Muscle of leg (tissue), 11 donors: Measurements from ENCODE around the gene HSPBP1. TPM values are rescaled to one million over a fixed set of nuclear protein-coding genes. Genes with fewer than 3 reads are reported as not detected.

ENCODE experiments used
- DNase-seq: peaks from one replicate; pipeline ENCODE4 v3.0.0; 2013
- H3K27ac ChIP-seq: one replicate; pipeline ENCODE4 v1.5.1; 2013; ENCODE audit warnings: mild to moderate bottlenecking, low read length, control low read depth
- H3K27me3 ChIP-seq: one replicate; pipeline ENCODE4 v1.6.1; 2013; ENCODE audit warnings: low read length; ENCODE audit not compliant: control insufficient read depth, insufficient read depth
- H3K36me3 ChIP-seq: one replicate; pipeline ENCODE4 v1.6.1; 2013; ENCODE audit warnings: low read length; ENCODE audit not compliant: control insufficient read depth, insufficient read depth
- H3K4me1 ChIP-seq: one replicate; pipeline ENCODE4 v1.6.1; 2013; ENCODE audit warnings: low read length; ENCODE audit not compliant: control insufficient read depth, insufficient read depth
- H3K4me3 ChIP-seq: one replicate; pipeline ENCODE4 v1.5.1; 2013; ENCODE audit warnings: low read length, control low read depth
- H3K9me3 ChIP-seq: replicated peaks from 2 replicates; pipeline ENCODE4 v1.6.1; 2013; ENCODE audit warnings: low read depth, low read length; ENCODE audit not compliant: control insufficient read depth
- WGBS: methylation state at CpG from one replicate; pipeline ENCODE4 v1.1.5; 2013; ENCODE audit warnings: missing lambda C conversion rate; ENCODE audit not compliant: insufficient coverage; 5-methylcytosine and 5-hydroxymethylcytosine counted together
- polyA plus RNA-seq, 8 donors: library from polyadenylated mRNA; unstranded; fragments of 120-200 nt; gene quantifications; one replicate each; pipeline versions ENCODE4 v1.2.1 to v1.2.3, GENCODE V29; 2013; ENCODE audit warnings: inconsistent platforms in 1 of 8, low replicate concordance in 1 of 8; ENCODE audit not compliant: insufficient read length in 8 of 8, insufficient read depth in 1 of 8
- total RNA-seq: library from RNA; stranded (reverse); fragments of 120-200 nt; gene quantifications from one replicate; pipeline ENCODE4 v1.2.4, GENCODE V29; 2013

HSPBP1 gene
- total and polyA plus RNA-seq, 9 donors: 14.5 to 34.9 (median 29.9) TPM

- WGBS: 88% methylated on average over 5 of the region's 7 CpGs
- Histone ChIP-seq H3K4me3 (no peak overlapping the region), H3K27me3 (no peaks in the 10 kb centered on the region), H3K36me3 (no peaks in the 10 kb centered on the region), H3K27ac (no peak overlapping the region), H3K4me1 (peaks cover 11% of the 10 kb centered on the region), H3K9me3 (peaks cover 6% of the 10 kb centered on the region)
- DNase-seq: no peak
Measured at GRCh38 chr19:55213547-55213946, 66.4 kb downstream of the HSPBP1 start.

GRCh38 chr19:55212447-55212846 is 67.5 kb downstream of the HSPBP1 start:
- H3K4me1 ChIP-seq: peaks cover 11% of the 10 kb centered on the region
- peaks cover 6% of the 10 kb centered on the region for H3K9me3 ChIP-seq
- no peaks in the 10 kb centered on the region for H3K36me3 ChIP-seq
- no peaks in the 10 kb centered on the region for H3K27me3 ChIP-seq
- no peak overlapping the region for H3K27ac ChIP-seq
- no peak overlapping the region for H3K4me3 ChIP-seq
- DNase-seq: no peak
- no CpG with 5 or more reads among the region's 3 CpGs for WGBS

Other genes starting within 250 kb of the HSPBP1 start
- 0.09 TPM for gene GP6, start 241.8 kb downstream of the HSPBP1 start, total RNA-seq
- under 1 TPM in 7 of 8 donors, not detected in 1; 0.10 to 0.56 (median 0.20) TPM for gene GP6, start 241.8 kb downstream of the HSPBP1 start, polyA plus RNA-seq
- 11.5 TPM for gene RDH13, start 217.0 kb downstream of the HSPBP1 start, total RNA-seq
- gene RDH13, start 217.0 kb downstream of the HSPBP1 start, polyA plus RNA-seq: 10 to 100 TPM in 7 of 8 donors, 1 to 10 TPM in 1; 7.2 to 16.7 (median 12.1) TPM
- gene EPS8L1, start 204.2 kb downstream of the HSPBP1 start, total RNA-seq: 2.3 TPM
- gene EPS8L1, start 204.2 kb downstream of the HSPBP1 start, polyA plus RNA-seq: 1 to 10 TPM; 2.0 to 8.4 (median 4.2) TPM
- gene PPP1R12C, start 162.5 kb downstream of the HSPBP1 start, total RNA-seq: 59.9 TPM
- 100 to 1,000 TPM in 3 of 8 donors, 10 to 100 TPM in 5; 59.4 to 106 (median 92.8) TPM for gene PPP1R12C, start 162.5 kb downstream of the HSPBP1 start, polyA plus RNA-seq
- 387 TPM for gene TNNT1, start 130.9 kb downstream of the HSPBP1 start, total RNA-seq
- 1,000 to 10,000 TPM in 2 of 8 donors, 100 to 1,000 TPM in 6; 448 to 1,171 (median 607) TPM for gene TNNT1, start 130.9 kb downstream of the HSPBP1 start, polyA plus RNA-seq
- gene TNNI3, start 122.4 kb downstream of the HSPBP1 start, total RNA-seq: 0.80 TPM
- gene TNNI3, start 122.4 kb downstream of the HSPBP1 start, polyA plus RNA-seq: 1 to 10 TPM; 1.1 to 3.1 (median 1.5) TPM
- 0.13 TPM for gene DNAAF3, start 113.5 kb downstream of the HSPBP1 start, total RNA-seq
- gene DNAAF3, start 113.5 kb downstream of the HSPBP1 start, polyA plus RNA-seq: 1 to 10 TPM in 1 of 8 donors, under 1 TPM in 7; 0.15 to 1.1 (median 0.38) TPM
- not detected for gene SYT5, start 99.8 kb downstream of the HSPBP1 start, total RNA-seq
- 1 to 10 TPM in 1 of 8 donors, under 1 TPM in 4, not detected in 3; 0.07 to 2.0 (median 0.08) TPM for gene SYT5, start 99.8 kb downstream of the HSPBP1 start, polyA plus RNA-seq
- 0.58 TPM for gene PTPRH, start 70.6 kb downstream of the HSPBP1 start, total RNA-seq
- 1 to 10 TPM in 1 of 8 donors, under 1 TPM in 7; 0.14 to 2.1 (median 0.24) TPM for gene PTPRH, start 70.6 kb downstream of the HSPBP1 start, polyA plus RNA-seq
- gene TMEM86B, start 51.3 kb downstream of the HSPBP1 start, total RNA-seq: 1.1 TPM
- gene TMEM86B, start 51.3 kb downstream of the HSPBP1 start, polyA plus RNA-seq: 1 to 10 TPM; 1.8 to 4.8 (median 2.9) TPM
- gene PPP6R1, start 21.1 kb downstream of the HSPBP1 start, total RNA-seq: 12.5 TPM
- gene PPP6R1, start 21.1 kb downstream of the HSPBP1 start, polyA plus RNA-seq: 10 to 100 TPM; 26.3 to 37.2 (median 32.3) TPM
- gene BRSK1, start 3.9 kb upstream of the HSPBP1 start, total RNA-seq: 5.4 TPM
- 10 to 100 TPM in 5 of 8 donors, 1 to 10 TPM in 3; 7.4 to 13.7 (median 10.6) TPM for gene BRSK1, start 3.9 kb upstream of the HSPBP1 start, polyA plus RNA-seq
- 0.53 TPM for gene TMEM150B, start 45.2 kb upstream of the HSPBP1 start, total RNA-seq
- 1 to 10 TPM in 3 of 8 donors, under 1 TPM in 5; 0.36 to 3.8 (median 0.87) TPM for gene TMEM150B, start 45.2 kb upstream of the HSPBP1 start, polyA plus RNA-seq
- 16.9 TPM for gene KMT5C, start 59.8 kb upstream of the HSPBP1 start, total RNA-seq
- 10 to 100 TPM; 13.4 to 34.1 (median 24.7) TPM for gene KMT5C, start 59.8 kb upstream of the HSPBP1 start, polyA plus RNA-seq
- not detected for gene COX6B2, start 74.6 kb upstream of the HSPBP1 start, total RNA-seq
- gene COX6B2, start 74.6 kb upstream of the HSPBP1 start, polyA plus RNA-seq: 1 to 10 TPM in 1 of 8 donors, under 1 TPM in 5, not detected in 2; 0.09 to 2.4 (median 0.23) TPM
- gene GARIN5B, start 83.2 kb upstream of the HSPBP1 start, total RNA-seq: not detected
- not detected for gene GARIN5B, start 83.2 kb upstream of the HSPBP1 start, polyA plus RNA-seq
- gene IL11, start 90.4 kb upstream of the HSPBP1 start, total RNA-seq: 0.31 TPM
- under 1 TPM; 0.12 to 0.61 (median 0.40) TPM for gene IL11, start 90.4 kb upstream of the HSPBP1 start, polyA plus RNA-seq
- gene TMEM190, start 96.7 kb upstream of the HSPBP1 start, total RNA-seq: not detected
- gene TMEM190, start 96.7 kb upstream of the HSPBP1 start, polyA plus RNA-seq: under 1 TPM in 1 of 8 donors, not detected in 7; 0.50 TPM
- 0.18 TPM for gene TMEM238, start 104.2 kb upstream of the HSPBP1 start, total RNA-seq
- under 1 TPM; 0.14 to 0.49 (median 0.27) TPM for gene TMEM238, start 104.2 kb upstream of the HSPBP1 start, polyA plus RNA-seq
- 463 TPM for gene RPL28, start 105.8 kb upstream of the HSPBP1 start, total RNA-seq
- gene RPL28, start 105.8 kb upstream of the HSPBP1 start, polyA plus RNA-seq: 1,000 to 10,000 TPM; 1,674 to 2,410 (median 1,842) TPM
- gene UBE2S, start 127.7 kb upstream of the HSPBP1 start, total RNA-seq: 31.4 TPM
- 10 to 100 TPM; 40.8 to 70.1 (median 60.1) TPM for gene UBE2S, start 127.7 kb upstream of the HSPBP1 start, polyA plus RNA-seq
- under 0.01 TPM for gene SHISA7, start 163.2 kb upstream of the HSPBP1 start, total RNA-seq
- under 1 TPM; 0.08 to 0.32 (median 0.17) TPM for gene SHISA7, start 163.2 kb upstream of the HSPBP1 start, polyA plus RNA-seq
- gene ISOC2, start 181.5 kb upstream of the HSPBP1 start, total RNA-seq: 35.8 TPM
- gene ISOC2, start 181.5 kb upstream of the HSPBP1 start, polyA plus RNA-seq: 10 to 100 TPM; 31.8 to 39.1 (median 35.1) TPM
- not detected for gene C19orf85, start 184.6 kb upstream of the HSPBP1 start, total RNA-seq
- not detected for gene C19orf85, start 184.6 kb upstream of the HSPBP1 start, polyA plus RNA-seq
- 1.6 TPM for gene ZNF628, start 196.5 kb upstream of the HSPBP1 start, total RNA-seq
- 1 to 10 TPM; 2.8 to 5.1 (median 3.8) TPM for gene ZNF628, start 196.5 kb upstream of the HSPBP1 start, polyA plus RNA-seq
- gene NAT14, start 205.1 kb upstream of the HSPBP1 start, total RNA-seq: 30.0 TPM
- gene NAT14, start 205.1 kb upstream of the HSPBP1 start, polyA plus RNA-seq: 10 to 100 TPM; 23.5 to 44.1 (median 29.5) TPM
- gene SSC5D, start 208.3 kb upstream of the HSPBP1 start, total RNA-seq: 20.0 TPM
- 10 to 100 TPM in 6 of 8 donors, 1 to 10 TPM in 2; 7.9 to 54.8 (median 24.7) TPM for gene SSC5D, start 208.3 kb upstream of the HSPBP1 start, polyA plus RNA-seq